Endothelial cell of umbilical vein (primary cell): ENCODE measurements around the gene SEMA4F. TPM values are rescaled to one million over a fixed set of nuclear protein-coding genes. Genes with fewer than 3 reads are reported as not detected.

Source experiments
- BruUV-seq: library from RNA; stranded (reverse); fragments of 400-500 nt; replicated peaks from 2 replicates; lab custom pipeline; 2021; lab: Mats Ljungman, UMichigan
- CTCF ChIA-PET: fragments of 300-600, 350-600 bp; sonication (Branson Sonifier 250); formaldehyde crosslinking; loops from one replicate; lab custom pipeline; 2021; ENCODE audit warnings: antibody characterized with exemption, inconsistent platforms; lab: Charles Lee
- POLR2A ChIA-PET: fragments of 300-600, 350-600 bp; sonication (Branson Sonifier 250); formaldehyde crosslinking; loops from one replicate; lab custom pipeline; 2021; ENCODE audit warnings: antibody characterized with exemption, inconsistent platforms; lab: Charles Lee
- DNase-seq: peaks from one replicate; pipeline ENCODE4 v3.0.0-alpha.2; 2011; ENCODE audit warnings: low read depth, low spot score
- FAIRE-seq: peaks from 2 replicates; lab custom pipeline; 2011; peaks lifted over from hg19 to GRCh38; lab: Jason Lieb, UNC
- H2AFZ ChIP-seq: 2 replicates; pipeline ENCODE4 v1.6.0; 2012; ENCODE audit warnings: low read depth, low read length, control low read depth, inconsistent platforms
- H3K27ac ChIP-seq: 2 replicates; pipeline ENCODE4 v1.5.1; 2011; ENCODE audit warnings: low read depth, mild to moderate bottlenecking, control low read depth, low read length, moderate library complexity; ENCODE audit not compliant: insufficient read depth
- H3K27me3 ChIP-seq, 2 experiments: 2 replicates each; pipeline versions ENCODE4 v1.6.0 to v1.6.1; 2011; ENCODE audit warnings: low read length in 2 of 2, mixed read lengths in 1 of 2; ENCODE audit not compliant: control insufficient read depth in 2 of 2, insufficient read depth in 2 of 2
- H3K36me3 ChIP-seq, 2 experiments: 2 replicates in 1 of 2; 3 replicates in 1 of 2; pipeline ENCODE4 v1.5.1; 2011; ENCODE audit warnings: low read length in 2 of 2, mild to moderate bottlenecking in 1 of 2, moderate library complexity in 1 of 2; ENCODE audit not compliant: control insufficient read depth in 2 of 2, insufficient read depth in 2 of 2; ENCODE audit errors: extremely low read depth in 1 of 2
- H3K4me1 ChIP-seq: 3 replicates; pipeline ENCODE4 v1.5.1; 2011; ENCODE audit warnings: mild to moderate bottlenecking, low read length; ENCODE audit not compliant: control insufficient read depth, insufficient read depth; ENCODE audit errors: extremely low read depth
- H3K4me2 ChIP-seq: 2 replicates; pipeline ENCODE4 v1.6.1; 2011; ENCODE audit warnings: low read length, control low read depth, mixed read lengths; ENCODE audit not compliant: insufficient read depth
- H3K4me3 ChIP-seq, 3 experiments: fragments of 200-600 bp in 1 of 3; sonication (generic), shearing (Covaris generic) in 1 of 3; replicated peaks in 1 of 3; 2 replicates each; pipeline ENCODE4 v1.5.1; 2011 to 2016; ENCODE audit warnings: control low read depth in 3 of 3, low read length in 3 of 3, mild to moderate bottlenecking in 2 of 3, inconsistent platforms in 1 of 3, low read depth in 1 of 3, moderate library complexity in 1 of 3; ENCODE audit not compliant: insufficient read depth in 1 of 3
- H3K79me2 ChIP-seq: 2 replicates; pipeline ENCODE4 v1.6.0; 2012; ENCODE audit warnings: low read length, inconsistent platforms; ENCODE audit not compliant: control insufficient read depth, insufficient read depth
- H3K9ac ChIP-seq: replicated peaks from 2 replicates; pipeline ENCODE3; 2011; ENCODE audit warnings: low read length, control low read depth; ENCODE audit not compliant: insufficient read depth; ENCODE audit errors: extremely low read depth
- H3K9me1 ChIP-seq: replicated peaks from 3 replicates; pipeline ENCODE4 v1.6.0; 2011; ENCODE audit warnings: mild to moderate bottlenecking, low read length; ENCODE audit not compliant: control insufficient read depth, insufficient read depth; ENCODE audit errors: extremely low read depth
- H3K9me3 ChIP-seq: replicated peaks from 2 replicates; pipeline ENCODE4 v1.5.1; 2012; ENCODE audit warnings: low read length, inconsistent platforms; ENCODE audit not compliant: control insufficient read depth, insufficient read depth
- H4K20me1 ChIP-seq: replicated peaks from 2 replicates; pipeline ENCODE3; 2011; ENCODE audit warnings: mild to moderate bottlenecking, low read length; ENCODE audit not compliant: control insufficient read depth, insufficient read depth; ENCODE audit errors: extremely low read depth
- CTCF ChIP-seq, 2 donors: IDR thresholded peaks; 1 replicate in 1 of 2; 2 replicates in 1 of 2; pipeline ENCODE4 v1.5.1; 2011; ENCODE audit warnings: low read length in 2 of 2, mild to moderate bottlenecking in 2 of 2, moderate library complexity in 2 of 2, control low read depth in 1 of 2, inconsistent platforms in 1 of 2, low read depth in 1 of 2; ENCODE audit not compliant: insufficient read depth in 1 of 2; ENCODE audit errors: extremely low read depth in 1 of 2
- FOS ChIP-seq: IDR thresholded peaks from 2 replicates; pipeline ENCODE4 v1.6.1; 2011; ENCODE audit warnings: mild to moderate bottlenecking, low read length, moderate library complexity, borderline replicate concordance; ENCODE audit not compliant: insufficient read depth
- MYC ChIP-seq: IDR thresholded peaks from one replicate; pipeline ENCODE4 v1.6.1; 2011; ENCODE audit warnings: mild to moderate bottlenecking, low read depth, low read length
- dilution Hi-C: fragments of 300-500 bp; cut with MboI; formaldehyde crosslinking; loops from one replicate; pipeline ENCODE4 v1.15.0; 2019; ENCODE audit warnings: low sequenced_read_pairs; ENCODE audit not compliant: extremely low pct_ligation_motif_present
- intact Hi-C: fragments of 100-400 bp; cut with micrococcal nuclease; formaldehyde crosslinking; loops from one replicate; pipeline ENCODE4 v1.10.0; 2022
- polyA plus RNA-seq, 4 experiments: library from polyadenylated mRNA; depleted of rRNA in 3 of 4; stranded (reverse) in 3 of 4; unstranded in 1 of 4; fragments of >200 nt; gene quantifications; 2 replicates each; pipeline versions ENCODE4 v1.2.1 to v1.2.3, GENCODE V29; 2011 to 2012; ENCODE audit warnings: missing spikeins in 1 of 4
- total RNA-seq: library from RNA; stranded (reverse); gene quantifications from 2 replicates; pipeline ENCODE4 v1.2.3, GENCODE V29; 2021

Gene SEMA4F
- total and polyA plus RNA-seq, 2 donors (not counting 3 experiments of a cell fraction or from before 2014, with no cell fraction given): 5.3 to 6.0 TPM

- TF ChIP-seq CTCF (IDR thresholded peaks at IDR 0.05; ENCODE audit: extremely low read depth in 1 of 2, insufficient read depth in 1 of 2, low read depth in 1 of 2, low read length in 2 of 2): no peak
- Histone ChIP-seq H3K9me3 (no peaks in the 10 kb centered on the region), H3K9ac (no peak overlapping the region), H4K20me1 (no peaks in the 10 kb centered on the region), H3K9me1 (no peaks in the 10 kb centered on the region), H2AFZ (no peak overlapping the region), H3K27me3 (peaks cover 0 to 3% of the 10 kb centered on the region in 2 experiments), H3K4me2 (no peak overlapping the region), H3K36me3 (no peaks in the 10 kb centered on the region), H3K4me1 (no peaks in the 10 kb centered on the region), H3K4me3 (no peak overlapping the region), H3K27ac (no peak overlapping the region), H3K79me2 (no peaks in the 10 kb centered on the region)
- DNase-seq (no peak), FAIRE-seq (no peak)
- dilution Hi-C loops (no loop called here), intact Hi-C loops (no loop called here)
- BruUV-seq: no TSS peak
- ChIA-PET CTCF (no interaction called here), POLR2A (no interaction called here)
Observed at GRCh38 chr2:74724496-74724895, 70.4 kb downstream of the SEMA4F start.

- Histone ChIP-seq H3K9ac (no peak overlapping the region), H3K4me1 (no peaks in the 10 kb centered on the region), H3K4me2 (peak overlapping the region; percentile 22), H3K36me3 (no peaks in the 10 kb centered on the region), H3K9me3 (no peaks in the 10 kb centered on the region), H3K4me3 (no peak overlapping the region), H3K27me3 (peaks cover 0 to 3% of the 10 kb centered on the region in 2 experiments), H4K20me1 (no peaks in the 10 kb centered on the region), H3K79me2 (no peaks in the 10 kb centered on the region), H3K9me1 (no peaks in the 10 kb centered on the region), H3K27ac (no peak overlapping the region), H2AFZ (no peak overlapping the region)
- peak; percentile 18 for FAIRE-seq
- no TSS peak for BruUV-seq
- ChIA-PET CTCF (interaction anchor here (1.1 kb wide), 1 partner anchor 10 kb away, joined by 4 read pairs; no protein-coding TSS in a partner anchor), POLR2A (no interaction called here)
- no peak for DNase-seq
- intact Hi-C loops: no loop called here
- dilution Hi-C loops: no loop called here
- TF ChIP-seq MYC (no peak), FOS (peak; percentile 7)
Observed at GRCh38 chr2:74725287-74725686, 71.2 kb downstream of the SEMA4F start.
